AG09309 (cell line): ENCODE results near the gene TNFSF18.

ENCODE experiments used
- DNase-seq: peaks from one replicate; pipeline ENCODE4 v3.0.0-alpha.2; 2010; ENCODE audit warnings: low read depth
- H3K4me3 ChIP-seq: 2 replicates; pipeline ENCODE4 v1.5.1; 2011; ENCODE audit warnings: mild to moderate bottlenecking, low read depth, low read length, moderate library complexity; ENCODE audit not compliant: control insufficient read depth
- TF ChIP-seq, protein P1 (sequence below): IDR thresholded peaks from 2 replicates; pipeline ENCODE4 v1.5.1; 2011; ENCODE audit warnings: mild to moderate bottlenecking, low read depth, low read length, inconsistent platforms; ENCODE audit not compliant: insufficient read depth, control insufficient read depth; ENCODE audit errors: missing control alignments

Gene TNFSF18

GRCh38 chr1:172993640-172994039 lies 57.1 kb downstream of the TNFSF18 start:
- H3K4me3 ChIP-seq, result no peak overlapping the region
- peak; percentile 74 for DNase-seq
- TF ChIP-seq, protein P1, sequence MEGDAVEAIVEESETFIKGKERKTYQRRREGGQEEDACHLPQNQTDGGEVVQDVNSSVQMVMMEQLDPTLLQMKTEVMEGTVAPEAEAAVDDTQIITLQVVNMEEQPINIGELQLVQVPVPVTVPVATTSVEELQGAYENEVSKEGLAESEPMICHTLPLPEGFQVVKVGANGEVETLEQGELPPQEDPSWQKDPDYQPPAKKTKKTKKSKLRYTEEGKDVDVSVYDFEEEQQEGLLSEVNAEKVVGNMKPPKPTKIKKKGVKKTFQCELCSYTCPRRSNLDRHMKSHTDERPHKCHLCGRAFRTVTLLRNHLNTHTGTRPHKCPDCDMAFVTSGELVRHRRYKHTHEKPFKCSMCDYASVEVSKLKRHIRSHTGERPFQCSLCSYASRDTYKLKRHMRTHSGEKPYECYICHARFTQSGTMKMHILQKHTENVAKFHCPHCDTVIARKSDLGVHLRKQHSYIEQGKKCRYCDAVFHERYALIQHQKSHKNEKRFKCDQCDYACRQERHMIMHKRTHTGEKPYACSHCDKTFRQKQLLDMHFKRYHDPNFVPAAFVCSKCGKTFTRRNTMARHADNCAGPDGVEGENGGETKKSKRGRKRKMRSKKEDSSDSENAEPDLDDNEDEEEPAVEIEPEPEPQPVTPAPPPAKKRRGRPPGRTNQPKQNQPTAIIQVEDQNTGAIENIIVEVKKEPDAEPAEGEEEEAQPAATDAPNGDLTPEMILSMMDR, result no peak

DNA sequence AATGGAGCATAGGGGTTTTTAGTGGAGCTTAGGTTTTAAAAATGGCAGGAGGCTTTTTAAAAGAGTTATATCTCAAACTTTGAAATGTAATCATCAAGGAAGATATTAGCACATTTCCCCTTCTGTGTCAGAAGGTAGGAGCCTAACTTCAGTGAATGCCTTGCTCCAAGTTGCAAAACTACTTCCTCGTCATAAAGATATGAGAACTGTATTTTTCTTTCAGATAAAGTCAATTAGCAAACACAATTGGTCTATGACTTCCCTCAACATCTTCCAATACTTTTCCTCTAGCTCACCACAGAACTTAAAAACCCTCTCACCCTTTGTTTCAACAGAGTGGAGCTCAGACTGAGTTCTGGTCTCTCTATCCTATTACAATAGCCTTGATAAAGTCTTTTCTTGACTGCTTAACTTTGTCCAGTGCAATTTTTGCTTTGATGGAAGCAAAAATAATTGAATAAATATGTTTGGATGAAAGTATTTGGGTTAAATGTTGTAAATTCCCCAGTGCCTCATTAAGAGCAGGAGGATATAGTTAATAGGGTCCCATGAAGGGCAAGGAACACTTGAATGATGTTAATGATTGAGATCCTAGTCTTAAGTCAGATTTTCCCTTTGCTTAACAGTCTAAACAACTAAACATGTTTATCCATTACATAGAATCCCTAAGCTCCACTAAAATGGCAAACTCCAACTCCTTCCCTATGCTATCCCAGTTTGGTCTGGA lies 58.9 kb downstream of the TNFSF18 start:
- TF ChIP-seq, protein P1, result no peak
- no peak for DNase-seq
- no peak overlapping the region for H3K4me3 ChIP-seq

GRCh38 chr1:172990598-172991215 lies 60.0 kb downstream of the TNFSF18 start:
- no peak overlapping the region for H3K4me3 ChIP-seq
- peak; percentile 76 for DNase-seq
- TF ChIP-seq, protein P1, result no peak
